ENCODE data around the gene TPPP. TPM values are rescaled to one million over a fixed set of nuclear protein-coding genes. Genes with fewer than 3 reads are reported as not detected.

Gene TPPP
- 0.20 TPM in 1 of 2 replicates, not detected in the other for total RNA-seq

DNA sequence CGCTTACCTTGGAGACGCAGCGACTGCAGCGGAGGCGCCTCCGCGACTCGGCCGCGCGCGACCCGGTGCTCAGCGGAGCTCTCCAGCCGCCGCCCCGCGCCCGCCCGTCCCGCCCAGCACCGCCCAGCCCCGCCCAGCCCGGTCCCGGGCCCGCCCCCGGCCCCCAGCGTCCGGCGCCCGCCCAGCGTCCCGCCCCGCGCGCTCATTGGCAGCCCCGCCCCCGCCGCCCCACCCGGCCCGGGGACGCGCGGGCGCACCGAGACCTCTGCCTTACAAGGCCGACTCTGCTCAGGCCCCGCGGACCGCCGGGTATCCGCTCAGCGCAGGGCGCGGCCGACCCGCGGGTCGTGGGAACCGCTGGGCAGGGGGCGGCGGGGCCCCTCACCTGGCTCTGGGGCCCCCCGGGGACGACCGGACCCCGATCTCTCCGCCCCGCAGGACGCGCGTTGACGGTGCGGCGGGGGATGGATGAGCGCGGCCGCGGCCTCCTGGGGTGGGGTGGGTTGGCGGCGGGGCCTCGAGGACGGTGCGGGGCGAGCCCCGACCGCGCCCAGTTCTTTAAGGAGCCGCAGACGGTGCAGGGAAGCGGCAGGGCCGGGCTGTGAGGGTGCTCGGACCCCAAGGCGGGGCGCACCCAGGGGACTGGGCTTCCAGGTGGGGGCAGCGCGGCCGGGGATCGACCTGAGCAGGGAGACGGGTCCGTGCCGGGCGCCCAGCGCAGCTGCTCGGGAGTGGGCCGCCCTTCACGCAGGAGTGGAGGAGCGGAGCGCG, at the start of gene TPPP:
Gene TPPP, minus strand, starts transcription at position 82 of the 771 bp plus-strand sequence. CDS start 15,292 bp downstream, outside the sequence.

GRCh38 chr5:611731-612486, 81.2 kb downstream of the TPPP start, which contains the start of gene CEP72:
CEP72 (plus strand) TSS chr5:612340; CDS start chr5:612362, 22 bp downstream.

Other genes starting within 250 kb of the TPPP start
- 0.98 and 1.1 TPM in 2 replicates for gene SLC9A3, start 168.9 kb downstream of the TPPP start, total RNA-seq
- gene CEP72, start 81.0 kb downstream of the TPPP start, total RNA-seq, result 3.7 and 7.0 TPM in 2 replicates
- gene ZDHHC11B, start 91.4 kb upstream of the TPPP start, total RNA-seq, result 0.20 TPM in 1 of 2 replicates, not detected in the other
- 0.37 and 2.0 TPM in 2 replicates for gene ZDHHC11, start 157.6 kb upstream of the TPPP start, total RNA-seq
- gene BRD9, start 199.4 kb upstream of the TPPP start, total RNA-seq, result 31.2 and 46.1 TPM in 2 replicates
- 29.8 and 51.0 TPM in 2 replicates for gene TRIP13, start 199.5 kb upstream of the TPPP start, total RNA-seq

Measured in subcutaneous preadipocyte (primary cell).